Measurements from ENCODE around the gene CDHR5. TPM values are rescaled to one million over a fixed set of nuclear protein-coding genes. Genes with fewer than 3 reads are reported as not detected.

Gene CDHR5
- total and polyA plus RNA-seq, 9 of the 15 experiments (the other 6 are each of a cell fraction or from before 2014, with no cell fraction given): 0.16 TPM; not detected in 8

DNA sequence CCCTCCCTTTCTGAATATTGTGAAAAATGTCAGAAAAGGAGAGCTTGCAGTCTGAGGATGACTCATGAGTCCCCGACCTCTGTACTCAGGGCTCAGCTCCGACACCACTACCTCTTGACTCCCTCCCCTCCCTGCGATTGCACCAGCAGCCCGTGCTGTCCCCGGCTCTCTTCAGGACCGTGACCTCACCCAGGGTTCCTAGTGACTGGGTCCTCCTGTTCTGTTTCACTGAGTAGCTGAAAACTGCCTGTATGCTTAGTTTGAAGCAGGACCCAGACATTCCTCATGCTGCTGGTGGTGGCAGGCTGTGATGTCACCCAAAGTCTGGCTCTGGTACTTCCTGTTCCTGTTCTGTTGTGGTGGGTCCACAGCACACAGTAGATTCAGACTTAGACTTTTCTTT is 36.8 kb downstream of the CDHR5 start (continued):
- TF ChIP-seq, protein P1, sequence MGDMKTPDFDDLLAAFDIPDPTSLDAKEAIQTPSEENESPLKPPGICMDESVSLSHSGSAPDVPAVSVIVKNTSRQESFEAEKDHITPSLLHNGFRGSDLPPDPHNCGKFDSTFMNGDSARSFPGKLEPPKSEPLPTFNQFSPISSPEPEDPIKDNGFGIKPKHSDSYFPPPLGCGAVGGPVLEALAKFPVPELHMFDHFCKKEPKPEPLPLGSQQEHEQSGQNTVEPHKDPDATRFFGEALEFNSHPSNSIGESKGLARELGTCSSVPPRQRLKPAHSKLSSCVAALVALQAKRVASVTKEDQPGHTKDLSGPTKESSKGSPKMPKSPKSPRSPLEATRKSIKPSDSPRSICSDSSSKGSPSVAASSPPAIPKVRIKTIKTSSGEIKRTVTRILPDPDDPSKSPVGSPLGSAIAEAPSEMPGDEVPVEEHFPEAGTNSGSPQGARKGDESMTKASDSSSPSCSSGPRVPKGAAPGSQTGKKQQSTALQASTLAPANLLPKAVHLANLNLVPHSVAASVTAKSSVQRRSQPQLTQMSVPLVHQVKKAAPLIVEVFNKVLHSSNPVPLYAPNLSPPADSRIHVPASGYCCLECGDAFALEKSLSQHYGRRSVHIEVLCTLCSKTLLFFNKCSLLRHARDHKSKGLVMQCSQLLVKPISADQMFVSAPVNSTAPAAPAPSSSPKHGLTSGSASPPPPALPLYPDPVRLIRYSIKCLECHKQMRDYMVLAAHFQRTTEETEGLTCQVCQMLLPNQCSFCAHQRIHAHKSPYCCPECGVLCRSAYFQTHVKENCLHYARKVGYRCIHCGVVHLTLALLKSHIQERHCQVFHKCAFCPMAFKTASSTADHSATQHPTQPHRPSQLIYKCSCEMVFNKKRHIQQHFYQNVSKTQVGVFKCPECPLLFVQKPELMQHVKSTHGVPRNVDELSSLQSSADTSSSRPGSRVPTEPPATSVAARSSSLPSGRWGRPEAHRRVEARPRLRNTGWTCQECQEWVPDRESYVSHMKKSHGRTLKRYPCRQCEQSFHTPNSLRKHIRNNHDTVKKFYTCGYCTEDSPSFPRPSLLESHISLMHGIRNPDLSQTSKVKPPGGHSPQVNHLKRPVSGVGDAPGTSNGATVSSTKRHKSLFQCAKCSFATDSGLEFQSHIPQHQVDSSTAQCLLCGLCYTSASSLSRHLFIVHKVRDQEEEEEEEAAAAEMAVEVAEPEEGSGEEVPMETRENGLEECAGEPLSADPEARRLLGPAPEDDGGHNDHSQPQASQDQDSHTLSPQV (IDR thresholded peaks at IDR 0.05): peak; percentile 64; the same call in 1 of the 2 replicates
- TF ChIP-seq TRIM24 (IDR thresholded peaks at IDR 0.05): 0 out of 4 replicates have a peak, but pooled peaks of 1 of the 2 experiments have one; percentile 8
- no peak for TF ChIP-seq KDM5B (IDR thresholded peaks at IDR 0.05; ENCODE audit: insufficient replicate concordance, low read depth, low read length)
- peak; percentile 72 for TF ChIP-seq ATF7 (IDR thresholded peaks at IDR 0.05)
- TF ChIP-seq SPI1 (IDR thresholded peaks at IDR 0.05; ENCODE audit: borderline replicate concordance, low read depth, low read length): no peak
- no peak for TF ChIP-seq RBM15 (IDR thresholded peaks at IDR 0.05; ENCODE audit: insufficient read depth, low read length)
- TF ChIP-seq EHMT2 (IDR thresholded peaks at IDR 0.05): no peak
- TF ChIP-seq, protein P2, sequence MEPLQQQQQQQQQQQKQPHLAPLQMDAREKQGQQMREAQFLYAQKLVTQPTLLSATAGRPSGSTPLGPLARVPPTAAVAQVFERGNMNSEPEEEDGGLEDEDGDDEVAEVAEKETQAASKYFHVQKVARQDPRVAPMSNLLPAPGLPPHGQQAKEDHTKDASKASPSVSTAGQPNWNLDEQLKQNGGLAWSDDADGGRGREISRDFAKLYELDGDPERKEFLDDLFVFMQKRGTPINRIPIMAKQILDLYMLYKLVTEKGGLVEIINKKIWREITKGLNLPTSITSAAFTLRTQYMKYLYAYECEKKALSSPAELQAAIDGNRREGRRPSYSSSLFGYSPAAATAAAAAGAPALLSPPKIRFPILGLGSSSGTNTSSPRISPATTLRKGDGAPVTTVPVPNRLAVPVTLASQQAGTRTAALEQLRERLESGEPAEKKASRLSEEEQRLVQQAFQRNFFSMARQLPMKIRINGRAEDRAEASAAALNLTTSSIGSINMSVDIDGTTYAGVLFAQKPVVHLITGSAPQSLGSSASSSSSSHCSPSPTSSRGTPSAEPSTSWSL (CRISPR knock-in tag; IDR thresholded peaks at IDR 0.05; ENCODE audit: borderline replicate concordance): no peak
- TF ChIP-seq KLF6 (CRISPR knock-in tag; IDR thresholded peaks at IDR 0.05; ENCODE audit: borderline replicate concordance): no peak
- TF ChIP-seq SMARCE1 (IDR thresholded peaks at IDR 0.05): 0 out of 2 replicates have a peak, but pooled peaks have one; percentile 36
- no peak for TF ChIP-seq NFE2L1 (tag; IDR thresholded peaks at IDR 0.05; ENCODE audit: borderline replicate concordance, low read depth)
- TF ChIP-seq ZNF316 (IDR thresholded peaks at IDR 0.05): peak; percentile 11; the same call in 1 of the 2 replicates
- no peak for TF ChIP-seq ZC3H8 (IDR thresholded peaks at IDR 0.05)
- no peak for TF ChIP-seq MYNN (IDR thresholded peaks at IDR 0.05)
- no peak for TF ChIP-seq MYNN (CRISPR knock-in tag; IDR thresholded peaks at IDR 0.05)
- no peak for TF ChIP-seq GATA2 (CRISPR knock-in tag; IDR thresholded peaks at IDR 0.05)
- no peak for TF ChIP-seq POLR2AphosphoS2 (IDR thresholded peaks at IDR 0.05; ENCODE audit: low read length)
- TF ChIP-seq, protein P3, sequence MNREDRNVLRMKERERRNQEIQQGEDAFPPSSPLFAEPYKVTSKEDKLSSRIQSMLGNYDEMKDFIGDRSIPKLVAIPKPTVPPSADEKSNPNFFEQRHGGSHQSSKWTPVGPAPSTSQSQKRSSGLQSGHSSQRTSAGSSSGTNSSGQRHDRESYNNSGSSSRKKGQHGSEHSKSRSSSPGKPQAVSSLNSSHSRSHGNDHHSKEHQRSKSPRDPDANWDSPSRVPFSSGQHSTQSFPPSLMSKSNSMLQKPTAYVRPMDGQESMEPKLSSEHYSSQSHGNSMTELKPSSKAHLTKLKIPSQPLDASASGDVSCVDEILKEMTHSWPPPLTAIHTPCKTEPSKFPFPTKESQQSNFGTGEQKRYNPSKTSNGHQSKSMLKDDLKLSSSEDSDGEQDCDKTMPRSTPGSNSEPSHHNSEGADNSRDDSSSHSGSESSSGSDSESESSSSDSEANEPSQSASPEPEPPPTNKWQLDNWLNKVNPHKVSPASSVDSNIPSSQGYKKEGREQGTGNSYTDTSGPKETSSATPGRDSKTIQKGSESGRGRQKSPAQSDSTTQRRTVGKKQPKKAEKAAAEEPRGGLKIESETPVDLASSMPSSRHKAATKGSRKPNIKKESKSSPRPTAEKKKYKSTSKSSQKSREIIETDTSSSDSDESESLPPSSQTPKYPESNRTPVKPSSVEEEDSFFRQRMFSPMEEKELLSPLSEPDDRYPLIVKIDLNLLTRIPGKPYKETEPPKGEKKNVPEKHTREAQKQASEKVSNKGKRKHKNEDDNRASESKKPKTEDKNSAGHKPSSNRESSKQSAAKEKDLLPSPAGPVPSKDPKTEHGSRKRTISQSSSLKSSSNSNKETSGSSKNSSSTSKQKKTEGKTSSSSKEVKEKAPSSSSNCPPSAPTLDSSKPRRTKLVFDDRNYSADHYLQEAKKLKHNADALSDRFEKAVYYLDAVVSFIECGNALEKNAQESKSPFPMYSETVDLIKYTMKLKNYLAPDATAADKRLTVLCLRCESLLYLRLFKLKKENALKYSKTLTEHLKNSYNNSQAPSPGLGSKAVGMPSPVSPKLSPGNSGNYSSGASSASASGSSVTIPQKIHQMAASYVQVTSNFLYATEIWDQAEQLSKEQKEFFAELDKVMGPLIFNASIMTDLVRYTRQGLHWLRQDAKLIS (CRISPR knock-in tag; IDR thresholded peaks at IDR 0.05): no peak
- TF ChIP-seq, protein P4, sequence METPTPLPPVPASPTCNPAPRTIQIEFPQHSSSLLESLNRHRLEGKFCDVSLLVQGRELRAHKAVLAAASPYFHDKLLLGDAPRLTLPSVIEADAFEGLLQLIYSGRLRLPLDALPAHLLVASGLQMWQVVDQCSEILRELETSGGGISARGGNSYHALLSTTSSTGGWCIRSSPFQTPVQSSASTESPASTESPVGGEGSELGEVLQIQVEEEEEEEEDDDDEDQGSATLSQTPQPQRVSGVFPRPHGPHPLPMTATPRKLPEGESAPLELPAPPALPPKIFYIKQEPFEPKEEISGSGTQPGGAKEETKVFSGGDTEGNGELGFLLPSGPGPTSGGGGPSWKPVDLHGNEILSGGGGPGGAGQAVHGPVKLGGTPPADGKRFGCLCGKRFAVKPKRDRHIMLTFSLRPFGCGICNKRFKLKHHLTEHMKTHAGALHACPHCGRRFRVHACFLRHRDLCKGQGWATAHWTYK (CRISPR knock-in tag; IDR thresholded peaks at IDR 0.05): no peak
